Activated T-cell treated with anti-CD3 and anti-CD28 coated beads, Interleukin-2, amount 50 U/mL, for 24 hours (primary cell): ENCODE data around the gene SRP14.

ENCODE experiments used
- DNase-seq: peaks from one replicate; pipeline ENCODE4 v3.0.0-alpha.2; 2020
- H3K27ac Mint-ChIP-seq: 2 replicates; pipeline ENCODE4 v1.8.0; 2020; ENCODE audit warnings: mild to moderate bottlenecking, mixed read lengths
- H3K27me3 Mint-ChIP-seq: 2 replicates; pipeline ENCODE4 v1.8.0; 2020; ENCODE audit warnings: mixed read lengths
- H3K36me3 Mint-ChIP-seq: 2 replicates; pipeline ENCODE4 v1.8.0; 2020; ENCODE audit warnings: low read depth, mixed read lengths
- H3K4me1 Mint-ChIP-seq: 2 replicates; pipeline ENCODE4 v1.8.0; 2020; ENCODE audit warnings: low read depth, mixed read lengths
- H3K4me3 Mint-ChIP-seq: 2 replicates; pipeline ENCODE4 v1.8.0; 2020; ENCODE audit warnings: mild to moderate bottlenecking, moderate library complexity, mixed read lengths
- H3K9me3 Mint-ChIP-seq: 2 replicates; pipeline ENCODE4 v1.8.0; 2020; ENCODE audit warnings: mixed read lengths

The SRP14 gene

GRCh38 chr15:40060236-40060961, 21.4 kb upstream of the SRP14 start:
- DNase-seq, result peak; percentile 11
- Mint-ChIP-seq H3K27ac (no peak overlapping the region), H3K27me3 (no peaks in the 10 kb centered on the region), H3K4me1 (peaks cover 55% of the 10 kb centered on the region), H3K9me3 (no peaks in the 10 kb centered on the region), H3K4me3 (no peak overlapping the region), H3K36me3 (peaks cover 5% of the 10 kb centered on the region)

GRCh38 chr15:40059821-40060220, 20.8 kb upstream of the SRP14 start:
- H3K27ac Mint-ChIP-seq, result no peak overlapping the region
- H3K27me3 Mint-ChIP-seq, result no peaks in the 10 kb centered on the region
- peak; percentile 8 for DNase-seq
- H3K9me3 Mint-ChIP-seq, result no peaks in the 10 kb centered on the region
- H3K4me1 Mint-ChIP-seq, result peaks cover 57% of the 10 kb centered on the region
- H3K4me3 Mint-ChIP-seq, result no peak overlapping the region
- peaks cover 5% of the 10 kb centered on the region for H3K36me3 Mint-ChIP-seq

GRCh38 chr15:40058476-40059140, 19.6 kb upstream of the SRP14 start:
- peaks cover 57% of the 10 kb centered on the region for H3K4me1 Mint-ChIP-seq
- no peaks in the 10 kb centered on the region for H3K27me3 Mint-ChIP-seq
- DNase-seq, result no peak
- no peaks in the 10 kb centered on the region for H3K9me3 Mint-ChIP-seq
- H3K27ac Mint-ChIP-seq, result peak overlapping the region; percentile 39
- H3K4me3 Mint-ChIP-seq, result peak overlapping the region; percentile 25
- peaks cover 5% of the 10 kb centered on the region for H3K36me3 Mint-ChIP-seq

DNA sequence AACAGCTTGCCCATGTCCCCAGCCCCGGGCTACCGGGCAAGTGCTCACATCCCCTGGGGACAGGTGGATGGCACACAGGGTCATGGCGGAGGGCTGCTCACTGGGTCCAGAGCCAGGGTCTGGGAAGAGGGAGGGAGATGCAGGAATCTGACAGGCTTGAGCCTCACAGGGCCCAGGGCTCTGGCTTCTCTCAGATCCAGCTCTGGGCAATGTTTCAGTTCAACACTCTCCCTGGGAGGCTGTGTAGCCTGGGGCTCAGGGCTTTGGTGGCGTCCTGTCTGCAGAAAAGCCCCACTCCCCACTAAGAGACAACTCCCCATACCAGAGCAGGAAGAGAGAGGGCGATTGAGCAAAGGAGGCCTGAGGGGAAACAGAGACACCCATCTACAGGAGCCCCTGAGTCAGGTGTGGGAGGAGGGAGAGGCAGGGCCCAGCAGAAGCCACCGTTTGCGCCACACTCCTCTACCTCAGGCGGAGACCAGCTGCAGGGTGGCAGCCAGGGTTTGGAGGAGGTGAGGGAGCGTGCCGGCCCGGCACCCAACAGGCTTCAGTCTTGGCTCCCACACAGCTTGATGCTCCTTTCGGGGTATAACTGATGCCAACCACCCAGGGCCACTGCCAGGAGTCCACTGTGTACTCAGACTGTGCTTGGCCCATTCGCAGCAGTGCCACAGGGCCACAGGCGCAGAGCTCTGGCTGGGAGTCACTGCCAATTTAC, 16.8 kb upstream of the SRP14 start:
- no peaks in the 10 kb centered on the region for H3K27me3 Mint-ChIP-seq
- DNase-seq, result no peak
- H3K36me3 Mint-ChIP-seq, result peaks cover 5% of the 10 kb centered on the region
- H3K4me3 Mint-ChIP-seq, result no peak overlapping the region
- peaks cover 78% of the 10 kb centered on the region for H3K4me1 Mint-ChIP-seq
- H3K9me3 Mint-ChIP-seq, result no peaks in the 10 kb centered on the region
- H3K27ac Mint-ChIP-seq, result no peak overlapping the region

- Mint-ChIP-seq H3K27me3 (no peaks in the 10 kb centered on the region), H3K36me3 (peaks cover 2% of the 10 kb centered on the region), H3K27ac (peak overlapping the region; percentile 85), H3K4me1 (peaks cover 81% of the 10 kb centered on the region), H3K4me3 (peak overlapping the region; percentile 42), H3K9me3 (no peaks in the 10 kb centered on the region)
- DNase-seq, result no peak
These were observed 16.0 kb upstream of the SRP14 start for GRCh38 chr15:40054855-40055575.

- H3K4me3 Mint-ChIP-seq, result peak overlapping the region; percentile 42
- peaks cover 81% of the 10 kb centered on the region for H3K4me1 Mint-ChIP-seq
- DNase-seq, result peak; percentile 54
These were observed 15.5 kb upstream of the SRP14 start for GRCh38 chr15:40054605-40054854.

GRCh38 chr15:40053831-40054604, 15.0 kb upstream of the SRP14 start:
- peak; percentile 67 for DNase-seq
- no peaks in the 10 kb centered on the region for H3K27me3 Mint-ChIP-seq
- peaks cover 84% of the 10 kb centered on the region for H3K4me1 Mint-ChIP-seq
- H3K4me3 Mint-ChIP-seq, result peak overlapping the region; percentile 29
- H3K27ac Mint-ChIP-seq, result peak overlapping the region; percentile 85
- no peaks in the 10 kb centered on the region for H3K9me3 Mint-ChIP-seq
- peaks cover 9% of the 10 kb centered on the region for H3K36me3 Mint-ChIP-seq

More at GRCh38 chr15:40054605-40054854, 15.5 kb upstream of the SRP14 start:
- Mint-ChIP-seq H3K9me3 (no peaks in the 10 kb centered on the region), H3K27me3 (no peaks in the 10 kb centered on the region), H3K36me3 (peaks cover 4% of the 10 kb centered on the region), H3K27ac (peak overlapping the region; percentile 85)

DNA sequence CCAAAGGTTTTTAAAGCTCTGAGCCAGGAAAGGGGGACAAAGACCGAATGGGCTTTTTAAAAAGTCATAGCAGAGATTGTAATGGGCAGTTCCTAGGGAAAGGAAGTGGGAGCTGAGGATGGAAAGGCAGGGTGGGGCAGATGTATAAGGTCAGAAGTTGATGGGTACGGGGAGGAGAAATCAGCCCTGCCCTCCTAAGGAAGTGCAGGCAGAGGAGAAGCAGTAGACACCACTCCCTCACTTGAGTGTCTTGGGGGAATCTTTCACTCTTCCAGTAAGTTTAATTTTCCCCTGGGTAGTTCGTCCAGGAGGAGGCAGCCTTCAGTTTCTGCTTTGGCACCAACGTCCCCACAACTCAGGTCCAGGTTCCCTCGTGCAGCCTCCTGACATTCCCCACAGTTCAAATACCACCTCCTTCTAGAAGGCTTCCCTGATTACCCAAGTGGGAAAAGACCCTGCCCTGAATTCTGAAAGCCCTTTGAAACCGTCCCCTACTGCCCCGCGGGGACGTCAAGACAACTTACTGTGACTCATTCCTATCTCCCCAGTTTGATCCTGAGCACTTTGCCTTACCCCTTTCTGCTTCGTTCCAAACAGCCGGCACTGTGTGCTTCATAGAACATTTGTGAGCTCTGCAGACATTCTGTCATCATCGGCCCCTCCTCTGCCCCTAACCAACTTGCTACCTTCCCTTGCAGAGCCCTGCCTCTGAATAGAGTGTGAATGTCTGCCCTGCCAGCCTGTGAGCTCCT, 14.3 kb upstream of the SRP14 start:
- Mint-ChIP-seq H3K4me1 (peaks cover 85% of the 10 kb centered on the region), H3K36me3 (peaks cover 11% of the 10 kb centered on the region), H3K27me3 (no peaks in the 10 kb centered on the region), H3K4me3 (no peak overlapping the region), H3K9me3 (no peaks in the 10 kb centered on the region), H3K27ac (peak overlapping the region; percentile 85)
- no peak for DNase-seq

- Mint-ChIP-seq H3K4me1 (peaks cover 85% of the 10 kb centered on the region), H3K27ac (peak overlapping the region; percentile 6), H3K9me3 (no peaks in the 10 kb centered on the region), H3K27me3 (no peaks in the 10 kb centered on the region), H3K36me3 (peaks cover 13% of the 10 kb centered on the region), H3K4me3 (no peak overlapping the region)
- DNase-seq, result no peak
These were observed 13.6 kb upstream of the SRP14 start for GRCh38 chr15:40052604-40053003.

GRCh38 chr15:40051616-40052415, 12.8 kb upstream of the SRP14 start:
- H3K9me3 Mint-ChIP-seq, result no peaks in the 10 kb centered on the region
- H3K4me3 Mint-ChIP-seq, result no peak overlapping the region
- no peak for DNase-seq
- H3K36me3 Mint-ChIP-seq, result peaks cover 12% of the 10 kb centered on the region
- H3K27ac Mint-ChIP-seq, result peak overlapping the region; percentile 41
- H3K4me1 Mint-ChIP-seq, result peaks cover 89% of the 10 kb centered on the region
- no peaks in the 10 kb centered on the region for H3K27me3 Mint-ChIP-seq

GRCh38 chr15:40050788-40051470, 11.9 kb upstream of the SRP14 start:
- Mint-ChIP-seq H3K4me3 (no peak overlapping the region), H3K27ac (peak overlapping the region; percentile 41)
- DNase-seq, result no peak

DNA sequence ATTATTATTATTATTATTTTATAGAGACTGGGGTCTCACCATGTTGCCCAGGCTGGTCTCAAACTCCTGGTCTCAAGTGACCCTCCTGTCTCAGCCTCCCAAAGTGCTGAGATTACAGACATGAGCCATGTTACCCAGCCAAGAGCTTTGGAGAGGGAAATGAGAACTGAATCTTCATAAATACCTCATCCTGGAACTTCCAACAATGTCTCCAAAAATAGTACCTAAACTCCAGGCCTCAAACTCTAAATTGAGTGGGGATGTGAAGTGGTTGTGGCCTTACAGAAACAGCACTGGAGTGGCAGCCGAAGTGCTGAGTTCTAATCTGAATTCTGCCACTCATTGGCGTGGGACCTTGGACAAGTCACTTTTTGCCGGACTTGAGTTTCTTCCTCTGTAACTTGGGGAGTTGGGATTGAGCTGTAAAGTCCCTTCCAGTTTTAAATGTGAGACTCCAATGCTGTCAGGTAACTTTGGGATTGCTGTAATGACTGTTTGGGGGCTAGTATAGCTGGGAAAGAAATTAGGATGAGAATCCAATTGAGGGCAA, 10.0 kb upstream of the SRP14 start:
- no peaks in the 10 kb centered on the region for H3K9me3 Mint-ChIP-seq
- H3K36me3 Mint-ChIP-seq, result peaks cover 14% of the 10 kb centered on the region
- DNase-seq, result no peak
- no peak overlapping the region for H3K27ac Mint-ChIP-seq
- H3K4me1 Mint-ChIP-seq, result peaks cover 92% of the 10 kb centered on the region
- H3K27me3 Mint-ChIP-seq, result no peaks in the 10 kb centered on the region
- H3K4me3 Mint-ChIP-seq, result no peak overlapping the region

More at GRCh38 chr15:40050788-40051470, 11.9 kb upstream of the SRP14 start:
- H3K36me3 Mint-ChIP-seq, result peaks cover 14% of the 10 kb centered on the region
- peaks cover 92% of the 10 kb centered on the region for H3K4me1 Mint-ChIP-seq
- H3K9me3 Mint-ChIP-seq, result no peaks in the 10 kb centered on the region
- H3K27me3 Mint-ChIP-seq, result no peaks in the 10 kb centered on the region
